Stimulated activated CD4-positive, alpha-beta T cell treated with anti-CD3 and anti-CD28 coated beads, Interleukin-1b, Interleukin-23, amount 100 ng/mL, for 1 hour (primary cell): Measurements from ENCODE around the gene COQ3.

Experiments used
- DNase-seq, 2 donors: peaks; one replicate each; pipeline ENCODE4 v3.0.0-alpha.2; 2020; ENCODE audit warnings: low read depth in 2 of 2

The COQ3 gene

DNA sequence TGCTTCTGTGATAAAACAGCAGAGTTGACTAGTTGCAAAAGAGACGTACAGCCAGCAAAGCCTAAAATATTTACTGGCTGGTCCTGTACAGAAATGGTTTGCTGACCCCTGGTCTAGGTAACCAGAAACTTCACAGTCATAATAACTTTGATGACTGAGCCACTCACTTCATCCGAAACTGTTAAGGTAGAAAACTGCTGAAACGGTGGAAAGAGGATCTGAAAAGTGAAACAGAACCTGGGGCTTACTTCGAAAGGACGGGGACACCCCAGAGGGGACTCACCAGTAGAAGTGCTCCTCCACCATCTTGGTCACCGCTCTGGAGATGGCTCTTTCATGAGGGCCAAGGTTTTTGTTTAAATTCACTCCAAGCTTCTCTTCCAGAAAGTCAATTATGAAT lies 60.9 kb downstream of the COQ3 start:
- no peak for DNase-seq

DNA sequence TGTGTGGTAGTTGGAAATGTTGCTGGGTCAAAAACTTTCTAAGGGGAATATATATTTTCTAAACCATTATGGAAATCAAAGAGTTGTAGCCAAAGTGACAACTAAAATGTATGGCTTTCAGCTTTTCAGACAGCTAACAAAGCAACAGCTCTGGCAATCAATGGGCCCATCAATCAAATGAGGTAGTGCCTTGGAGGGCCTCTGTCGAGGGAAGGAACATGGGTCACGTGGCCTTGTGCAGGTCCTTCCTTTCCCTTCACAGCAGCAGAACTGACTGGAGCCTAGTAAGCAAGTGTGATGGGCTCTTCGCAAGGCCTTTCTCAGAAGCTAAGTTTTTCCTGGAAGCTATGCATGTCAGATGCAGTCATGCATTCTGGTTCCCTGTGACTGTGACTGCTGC lies 62.5 kb downstream of the COQ3 start:
- DNase-seq: no peak

DNA sequence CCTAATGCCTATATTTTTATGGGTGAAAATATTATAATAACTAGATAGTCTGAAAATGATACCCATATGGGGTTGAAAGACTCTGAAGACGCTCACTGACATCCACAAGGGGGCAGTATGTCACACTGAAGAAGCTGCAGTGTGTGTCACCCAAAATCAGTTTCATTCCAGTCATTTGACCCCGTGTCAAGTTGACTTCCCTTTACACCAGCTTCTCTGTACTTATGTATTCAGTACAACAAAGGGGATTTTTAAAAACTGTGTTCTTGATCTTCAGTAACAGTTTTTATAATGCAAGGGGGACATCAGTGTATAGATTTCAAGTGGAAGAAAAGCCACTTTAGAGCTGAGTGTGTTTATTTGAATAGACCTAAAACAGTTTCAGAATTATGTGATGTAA lies 63.8 kb downstream of the COQ3 start:
- DNase-seq: peak; percentile 10 to 15

DNA sequence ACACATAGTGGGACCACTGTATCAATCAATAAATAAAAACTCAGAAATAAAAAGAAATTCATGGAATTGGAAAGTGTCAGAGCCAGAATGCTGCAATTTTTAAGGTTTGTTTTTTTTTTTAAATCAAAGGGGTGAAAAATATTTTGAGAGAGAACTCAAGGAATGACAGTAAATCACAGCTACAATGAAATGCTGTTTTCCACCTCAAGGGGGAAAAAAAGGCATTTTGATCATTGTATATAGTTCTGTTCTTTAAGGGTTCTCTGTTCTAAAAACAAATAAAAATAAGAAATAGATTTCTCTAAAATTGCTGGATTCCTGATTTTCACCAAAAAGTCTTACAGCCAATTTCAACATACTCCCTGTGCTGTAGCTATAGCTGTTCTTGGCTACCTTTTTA lies 69.0 kb downstream of the COQ3 start:
- DNase-seq: no peak
